GM12865 (cell line): ENCODE measurements around the gene GIPC2.
"Not testable (repeated sequence)": the region's sequence is repeated elsewhere in the genome, so short reads cannot be mapped to it uniquely, and the experiment has no call there.

ENCODE experiments used
- DNase-seq: peaks from one replicate; pipeline ENCODE4 v3.0.0; 2010; ENCODE audit warnings: low read depth
- H3K4me3 ChIP-seq: 2 replicates; pipeline ENCODE4 v1.5.1; 2011; ENCODE audit warnings: mild to moderate bottlenecking, low read depth, low read length, control low read depth
- CTCF ChIP-seq: IDR thresholded peaks from 2 replicates; pipeline ENCODE4 v1.5.1; 2011; ENCODE audit warnings: low read length, control low read depth, low read depth, inconsistent platforms; ENCODE audit not compliant: insufficient read depth; ENCODE audit errors: missing control alignments

GIPC2 gene

GRCh38 chr1:78075621-78076020 lies 29.9 kb downstream of the GIPC2 start:
- no peak for TF ChIP-seq CTCF
- DNase-seq, result no peak
- no peak overlapping the region for H3K4me3 ChIP-seq

- no peak for DNase-seq
- no peak for TF ChIP-seq CTCF
These were observed 32.6 kb downstream of the GIPC2 start for GRCh38 chr1:78078358-78078757.

GRCh38 chr1:78079580-78079979 lies 33.8 kb downstream of the GIPC2 start:
- no peak for DNase-seq
- TF ChIP-seq CTCF, result no peak
- H3K4me3 ChIP-seq, result no peak overlapping the region

More at GRCh38 chr1:78078358-78078757, 32.6 kb downstream of the GIPC2 start:
- no peak overlapping the region for H3K4me3 ChIP-seq

- no peak for TF ChIP-seq CTCF
- no peak for DNase-seq
- no peak overlapping the region for H3K4me3 ChIP-seq
These were observed 35.0 kb downstream of the GIPC2 start for GRCh38 chr1:78080767-78081166.

- H3K4me3 ChIP-seq, result no peak overlapping the region
- TF ChIP-seq CTCF, result no peak
- DNase-seq, result no peak
These were observed 36.5 kb downstream of the GIPC2 start for GRCh38 chr1:78081980-78082860.

- H3K4me3 ChIP-seq, DNase-seq: not testable (repeated sequence)
These were observed 38.9 kb downstream of the GIPC2 start for GRCh38 chr1:78084639-78085038.

- H3K4me3 ChIP-seq, result no peak overlapping the region
- DNase-seq, result no peak
- no peak for TF ChIP-seq CTCF
These were observed 40.9 kb downstream of the GIPC2 start for GRCh38 chr1:78086697-78087096.
